Activated naive CD4-positive, alpha-beta T cell treated with anti-CD3 and anti-CD28 coated beads, Interleukin-2, amount 10 ng/mL, durations not matched to agents 7 days and 5 days (primary cell): ENCODE measurements around the gene LCE3C.
"Not testable (repeated sequence)": the region's sequence is repeated elsewhere in the genome, so short reads cannot be mapped to it uniquely, and the experiment has no call there.

ENCODE experiments used
- CTCF ChIA-PET: fragments of 350-600 bp; sonication (Branson Sonifier 250); formaldehyde crosslinking; loops from one replicate; lab custom pipeline; 2021; ENCODE audit warnings: antibody characterized with exemption; lab: Charles Lee
- DNase-seq: peaks from one replicate; pipeline ENCODE4 v3.0.0-alpha.2; 2020
- H3K27ac Mint-ChIP-seq: one replicate; pipeline ENCODE4 v1.8.0; 2021; ENCODE audit warnings: mild to moderate bottlenecking, moderate library complexity, mixed read lengths
- H3K27me3 Mint-ChIP-seq: one replicate; pipeline ENCODE4 v1.8.0; 2021; ENCODE audit warnings: mild to moderate bottlenecking, mixed read lengths
- H3K36me3 Mint-ChIP-seq: one replicate; pipeline ENCODE4 v1.8.0; 2021; ENCODE audit warnings: mixed read lengths
- H3K4me1 Mint-ChIP-seq: one replicate; pipeline ENCODE4 v1.8.0; 2021; ENCODE audit warnings: mixed read lengths
- H3K4me3 Mint-ChIP-seq: one replicate; pipeline ENCODE4 v1.8.0; 2021; ENCODE audit warnings: mild to moderate bottlenecking, moderate library complexity, mixed read lengths
- H3K9me3 Mint-ChIP-seq: one replicate; pipeline ENCODE4 v1.8.0; 2021; ENCODE audit warnings: mixed read lengths

LCE3C gene

GRCh38 chr1:152599934-152600333, at the start of gene LCE3C:
Gene LCE3C, plus strand, starts transcription at chr1:152600234. Its CDS starts 498 bp downstream, at chr1:152600732.
- CTCF ChIA-PET, result no interaction called here

DNA sequence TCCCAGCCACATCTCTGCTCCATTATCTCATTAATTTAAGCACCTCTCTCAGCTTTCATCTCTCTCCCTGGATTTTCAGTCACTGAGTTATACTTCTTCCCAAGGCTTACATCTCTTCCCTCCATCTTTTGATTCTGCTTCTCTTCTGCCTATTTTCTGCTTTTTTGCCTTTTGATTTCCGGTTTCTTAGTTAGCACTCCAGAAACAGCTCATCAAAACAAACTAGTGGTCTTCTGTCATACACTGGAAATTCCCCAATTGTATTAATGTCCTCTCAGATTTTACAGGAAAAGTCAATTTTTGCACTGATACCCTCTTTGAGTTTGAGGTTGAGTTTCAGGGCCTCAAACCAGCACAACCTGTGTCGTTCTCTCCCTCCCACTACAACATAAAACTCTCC, 34.9 kb upstream of the LCE3C start:
- no peak overlapping the region for H3K27ac Mint-ChIP-seq
- CTCF ChIA-PET, result no interaction called here
- H3K27me3 Mint-ChIP-seq, result peaks cover 16% of the 10 kb centered on the region

More at GRCh38 chr1:152599934-152600333, at the start of gene LCE3C:
- H3K4me3 Mint-ChIP-seq, result no peak within 1 kb of the TSS
- no peaks in the 10 kb centered on the region for H3K27me3 Mint-ChIP-seq
- no peaks in the 10 kb centered on the region for H3K4me1 Mint-ChIP-seq
- no peak for DNase-seq
- no peak within 1 kb of the TSS for H3K27ac Mint-ChIP-seq
- no peaks in the 10 kb centered on the region for H3K9me3 Mint-ChIP-seq
- H3K36me3 Mint-ChIP-seq, result no peaks in the 10 kb centered on the region

DNA sequence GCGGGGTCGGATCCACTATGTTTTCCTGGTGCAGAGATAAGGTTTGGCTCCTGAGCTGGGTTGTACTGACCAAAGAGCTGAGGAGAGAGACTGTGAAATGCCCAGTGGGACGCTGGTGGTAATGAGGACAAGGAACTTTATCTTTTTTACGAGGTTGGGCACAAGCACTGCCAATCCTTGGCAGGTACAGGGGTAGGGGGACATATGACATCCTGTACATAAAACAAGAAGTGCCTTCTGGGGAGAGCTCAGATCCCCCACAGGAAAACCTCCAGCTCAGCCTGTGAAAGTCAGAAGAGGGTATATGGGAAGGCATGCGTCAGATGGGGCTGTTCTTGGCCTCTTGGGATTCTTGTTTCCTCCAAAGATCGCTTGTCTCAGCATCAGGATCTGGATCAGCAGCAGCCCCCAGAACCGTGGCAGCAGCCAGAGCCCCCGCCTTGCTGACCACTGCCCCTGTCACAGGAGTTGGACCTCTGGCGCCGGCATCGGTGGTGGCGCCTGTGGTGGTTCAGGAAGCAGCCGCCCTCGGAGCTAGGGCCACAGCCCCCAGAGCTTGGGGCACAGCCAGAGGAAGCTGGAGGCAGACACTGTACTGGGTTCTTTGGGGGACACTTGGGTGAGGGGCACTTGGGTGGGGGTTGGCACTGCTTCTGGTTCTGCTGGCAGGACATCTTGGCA, 34.4 kb upstream of the LCE3C start:
- Mint-ChIP-seq H3K9me3 (no peaks in the 10 kb centered on the region), H3K36me3 (no peaks in the 10 kb centered on the region), H3K27ac (no peak overlapping the region), H3K4me3 (no peak overlapping the region), H3K4me1 (no peaks in the 10 kb centered on the region), H3K27me3 (peaks cover 16% of the 10 kb centered on the region)
- DNase-seq, result no peak
- CTCF ChIA-PET, result no interaction called here

More for the DNA sequence above, 34.9 kb upstream of the LCE3C start:
- Mint-ChIP-seq H3K36me3 (no peaks in the 10 kb centered on the region), H3K4me3 (no peak overlapping the region), H3K4me1 (no peaks in the 10 kb centered on the region), H3K9me3 (no peaks in the 10 kb centered on the region)
- DNase-seq, result no peak

DNA sequence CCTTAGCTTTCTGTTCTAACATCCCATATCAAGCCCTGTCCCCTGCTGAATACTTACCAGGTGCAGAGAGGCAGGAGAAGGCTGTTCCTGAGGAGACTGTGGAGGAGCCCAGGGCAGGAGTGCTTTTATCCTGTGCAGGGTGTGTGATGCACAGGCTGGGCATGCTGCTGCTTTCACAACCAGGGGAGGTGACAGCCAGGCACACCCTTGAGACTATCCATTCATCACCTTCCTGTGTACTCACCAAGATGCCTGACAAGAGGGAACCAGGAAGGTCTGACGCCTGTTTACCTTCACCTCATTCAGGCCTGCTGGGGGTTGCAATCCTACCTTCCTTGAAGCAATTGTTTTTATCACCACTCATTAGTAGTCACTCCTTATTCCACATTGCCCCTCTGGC, 33.4 kb upstream of the LCE3C start, which contains the start of gene LCE3E:
TSS of gene LCE3E (minus strand) at position 100 of the 400 bp plus-strand sequence. CDS start 572 bp downstream, outside the sequence.
- DNase-seq, result no peak
- Mint-ChIP-seq H3K36me3 (no peaks in the 10 kb centered on the region), H3K27me3 (peaks cover 16% of the 10 kb centered on the region), H3K4me1 (no peaks in the 10 kb centered on the region), H3K27ac (no peak within 1 kb of the TSS), H3K4me3 (no peak within 1 kb of the TSS), H3K9me3 (no peaks in the 10 kb centered on the region)
- CTCF ChIA-PET, result no interaction called here

DNA sequence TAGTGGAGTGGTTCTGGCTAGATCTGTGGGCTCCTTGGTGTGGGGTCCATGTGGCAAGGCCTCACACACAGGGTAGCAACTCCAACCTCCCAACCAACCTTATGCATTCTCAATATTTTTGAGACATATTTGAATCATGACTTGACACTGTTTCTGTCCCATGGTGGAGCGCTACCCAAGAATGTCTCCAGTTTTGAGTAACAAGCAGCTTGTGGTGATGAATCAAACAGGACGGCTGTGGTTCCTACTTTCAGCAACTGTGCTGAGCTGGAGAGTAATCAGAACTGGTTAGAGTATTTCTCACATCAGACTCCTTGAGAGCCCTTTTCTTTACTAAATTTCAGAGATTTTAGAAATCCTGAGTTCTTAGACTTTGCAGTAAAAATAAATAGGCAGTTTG, 22.9 kb upstream of the LCE3C start:
- H3K27ac Mint-ChIP-seq, result no peak overlapping the region
- peaks cover 28% of the 10 kb centered on the region for H3K27me3 Mint-ChIP-seq
- no peaks in the 10 kb centered on the region for H3K4me1 Mint-ChIP-seq
- no peak overlapping the region for H3K4me3 Mint-ChIP-seq
- no peaks in the 10 kb centered on the region for H3K9me3 Mint-ChIP-seq
- peak; percentile 10 for DNase-seq
- H3K36me3 Mint-ChIP-seq, result no peaks in the 10 kb centered on the region
- CTCF ChIA-PET, result interaction anchor here (1.3 kb wide), 1 partner anchor 46 kb away, joined by 4 read pairs; the partner anchor contains the start of gene LCE3A

GRCh38 chr1:152579526-152579925, 20.5 kb upstream of the LCE3C start:
- H3K36me3 Mint-ChIP-seq, H3K4me1 Mint-ChIP-seq, H3K4me3 Mint-ChIP-seq, H3K27ac Mint-ChIP-seq, DNase-seq, H3K9me3 Mint-ChIP-seq: not testable (repeated sequence)
- CTCF ChIA-PET, result interaction anchor here (1.3 to 1.9 kb wide), 2 partner anchors 38 to 44 kb away, joined by 3 to 4 read pairs; partner anchors contain the start of gene LCE3A
- peaks cover 11% of the 10 kb centered on the region for H3K27me3 Mint-ChIP-seq

DNA sequence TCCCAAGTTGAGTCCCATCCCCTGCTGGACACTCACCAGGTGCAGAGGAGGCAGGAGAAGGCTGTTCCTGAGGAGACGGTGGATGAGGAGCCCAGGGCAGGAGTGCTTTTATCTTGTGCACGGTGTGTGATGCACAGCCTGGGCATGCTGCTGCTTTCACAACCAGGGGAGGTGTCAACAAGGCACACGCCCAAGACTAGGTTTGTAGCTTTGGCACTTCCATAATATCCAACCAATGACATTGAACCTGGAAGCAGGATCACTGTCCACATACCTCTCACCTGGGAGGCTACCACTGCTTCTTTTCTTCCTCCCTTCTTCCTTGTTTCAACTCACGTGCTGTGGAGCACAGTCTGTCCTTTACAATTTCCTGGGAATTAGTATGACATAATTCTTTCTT, 19.6 kb upstream of the LCE3C start, which contains the start of gene LCE3D:
TSS of gene LCE3D (minus strand) at position 84 of the 400 bp plus-strand sequence. CDS start 580 bp downstream, outside the sequence.
- no peak for DNase-seq
- H3K9me3 Mint-ChIP-seq, result no peaks in the 10 kb centered on the region
- H3K36me3 Mint-ChIP-seq, result no peaks in the 10 kb centered on the region
- no peak within 1 kb of the TSS for H3K27ac Mint-ChIP-seq
- H3K4me1 Mint-ChIP-seq, result no peaks in the 10 kb centered on the region
- peaks cover 11% of the 10 kb centered on the region for H3K27me3 Mint-ChIP-seq
- H3K4me3 Mint-ChIP-seq, result no peak within 1 kb of the TSS
- CTCF ChIA-PET, result interaction anchor here (1.9 kb wide), 1 partner anchor 38 kb away, joined by 4 read pairs; no protein-coding TSS in a partner anchor

- no peak overlapping the region for H3K4me3 Mint-ChIP-seq
- peaks cover 11% of the 10 kb centered on the region for H3K27me3 Mint-ChIP-seq
- no peaks in the 10 kb centered on the region for H3K36me3 Mint-ChIP-seq
- DNase-seq, result no peak
- H3K27ac Mint-ChIP-seq, result no peak overlapping the region
- no peaks in the 10 kb centered on the region for H3K4me1 Mint-ChIP-seq
- no peaks in the 10 kb centered on the region for H3K9me3 Mint-ChIP-seq
- CTCF ChIA-PET, result no interaction called here
Measured at GRCh38 chr1:152582647-152583046, 17.4 kb upstream of the LCE3C start.

- no peak overlapping the region for H3K27ac Mint-ChIP-seq
- no peak for DNase-seq
- H3K9me3 Mint-ChIP-seq, result no peaks in the 10 kb centered on the region
- H3K36me3 Mint-ChIP-seq, result no peaks in the 10 kb centered on the region
- peaks cover under 1% of the 10 kb centered on the region for H3K27me3 Mint-ChIP-seq
- CTCF ChIA-PET, result no interaction called here
- H3K4me3 Mint-ChIP-seq, result no peak overlapping the region
- no peaks in the 10 kb centered on the region for H3K4me1 Mint-ChIP-seq
Measured at GRCh38 chr1:152585586-152585985, 14.4 kb upstream of the LCE3C start.

DNA sequence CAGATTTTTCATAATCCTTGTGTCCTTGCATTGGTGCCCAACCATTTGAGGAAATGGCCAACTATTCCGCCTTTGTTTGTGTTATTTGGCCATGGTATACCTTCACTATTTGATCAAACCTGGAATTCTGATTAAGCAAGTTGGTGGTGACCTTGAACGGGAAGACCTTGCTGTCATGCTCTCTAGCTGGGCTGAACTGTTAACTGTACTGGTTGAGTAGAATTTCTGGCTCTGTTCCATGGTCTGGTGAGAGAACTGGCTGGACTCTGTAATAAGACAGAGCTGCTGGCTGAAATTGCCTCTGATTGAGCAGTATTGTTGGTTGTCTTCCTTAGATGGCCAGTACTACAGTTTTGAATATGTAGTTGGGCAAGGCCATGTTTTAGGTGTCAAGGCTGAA, 3.0 kb upstream of the LCE3C start:
- DNase-seq, result no peak
- Mint-ChIP-seq H3K4me3 (no peak overlapping the region), H3K36me3 (no peaks in the 10 kb centered on the region), H3K27me3 (no peaks in the 10 kb centered on the region), H3K4me1 (no peaks in the 10 kb centered on the region), H3K9me3 (no peaks in the 10 kb centered on the region), H3K27ac (no peak overlapping the region)
- CTCF ChIA-PET, result no interaction called here

DNA sequence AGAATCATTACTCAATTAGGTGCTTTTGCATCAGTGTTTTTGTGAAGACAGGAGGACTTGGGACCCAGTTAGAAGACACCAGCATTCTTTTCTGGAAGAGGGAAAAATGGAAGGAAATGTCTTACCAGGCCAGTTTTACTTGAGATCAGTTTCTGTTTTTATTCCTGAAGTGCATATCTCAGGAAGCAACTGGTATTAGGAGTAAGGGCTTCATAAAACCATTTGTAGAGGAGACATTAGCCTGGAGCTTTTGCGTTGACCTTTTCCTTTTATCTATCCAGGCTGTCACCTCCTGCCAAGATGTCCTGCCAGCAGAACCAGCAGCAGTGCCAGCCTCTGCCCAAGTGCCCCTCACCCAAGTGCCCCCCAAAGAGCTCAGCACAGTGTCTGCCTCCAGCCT, 13.5 kb downstream of the LCE3C start, which contains the start of gene LCE3B:
TSS of gene LCE3B (plus strand) at position 301 of the 400 bp plus-strand sequence. CDS start at position 301, 0 bp downstream.
- H3K27ac Mint-ChIP-seq, result no peak within 1 kb of the TSS
- CTCF ChIA-PET, result no interaction called here
- peaks cover 2% of the 10 kb centered on the region for H3K9me3 Mint-ChIP-seq
- DNase-seq, result no peak
- H3K4me3 Mint-ChIP-seq, result no peak within 1 kb of the TSS
- no peaks in the 10 kb centered on the region for H3K27me3 Mint-ChIP-seq
- no peaks in the 10 kb centered on the region for H3K4me1 Mint-ChIP-seq
- H3K36me3 Mint-ChIP-seq, result no peaks in the 10 kb centered on the region

GRCh38 chr1:152621993-152622392, 22.0 kb downstream of the LCE3C start:
- CTCF ChIA-PET, result interaction anchor here (1.0 to 1.6 kb wide), 4 partner anchors 14 to 51 kb away, joined by 3 to 6 read pairs (median 4); no protein-coding TSS in a partner anchor
- H3K36me3 Mint-ChIP-seq, result no peaks in the 10 kb centered on the region
- H3K4me1 Mint-ChIP-seq, result no peaks in the 10 kb centered on the region
- no peak overlapping the region for H3K27ac Mint-ChIP-seq
- no peak overlapping the region for H3K4me3 Mint-ChIP-seq
- H3K9me3 Mint-ChIP-seq, result peaks cover 6% of the 10 kb centered on the region
- H3K27me3 Mint-ChIP-seq, result peaks cover 28% of the 10 kb centered on the region
- no peak for DNase-seq

- Mint-ChIP-seq H3K27me3 (peaks cover 28% of the 10 kb centered on the region), H3K4me1 (no peaks in the 10 kb centered on the region), H3K4me3 (no peak within 1 kb of the TSS), H3K36me3 (no peaks in the 10 kb centered on the region), H3K27ac (no peak within 1 kb of the TSS), H3K9me3 (peaks cover 6% of the 10 kb centered on the region)
- DNase-seq, result no peak
- CTCF ChIA-PET, result interaction anchor here (0.8 to 1.6 kb wide), 7 partner anchors 17 to 175 kb away, joined by 3 to 6 read pairs (median 3); no protein-coding TSS in a partner anchor
Measured at GRCh38 chr1:152622803-152623202, 22.8 kb downstream of the LCE3C start, which contains the start of gene LCE3A. Gene LCE3A, minus strand, starts transcription at chr1:152623103. Its CDS starts 0 bp downstream, at chr1:152623103.

DNA sequence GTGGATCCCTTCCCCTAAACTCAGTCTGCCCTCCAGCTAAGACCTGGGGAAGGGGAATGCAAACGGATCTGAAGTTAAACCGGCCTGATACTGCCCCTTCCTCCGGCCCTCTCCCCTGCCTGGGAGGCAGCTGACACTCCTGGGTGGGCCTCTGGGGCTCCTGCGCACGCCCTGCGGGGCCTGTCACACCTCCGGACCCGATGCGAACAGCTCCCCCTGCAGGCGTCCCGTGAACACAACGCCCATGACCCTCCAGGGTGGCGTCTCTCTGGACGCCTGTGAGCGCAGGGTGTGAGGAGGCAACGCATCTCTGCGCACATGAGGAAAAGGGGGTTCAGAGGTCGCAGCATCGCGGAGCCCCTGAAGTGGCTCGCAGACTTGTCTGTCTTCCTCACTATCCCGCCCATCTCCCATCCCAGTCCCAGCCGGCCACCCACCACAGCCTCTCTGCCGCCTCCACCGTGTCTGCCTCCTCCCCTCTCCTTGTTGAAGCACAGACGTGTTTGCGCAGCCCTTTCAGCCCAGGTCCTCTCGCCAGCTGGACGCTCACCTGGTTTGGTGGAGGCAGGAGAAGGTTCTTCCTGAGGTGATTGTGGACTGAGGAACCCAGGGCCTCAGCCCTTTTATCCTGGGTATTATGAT, 23.3 kb downstream of the LCE3C start:
- Mint-ChIP-seq H3K27me3 (peaks cover 28% of the 10 kb centered on the region), H3K9me3 (peaks cover 6% of the 10 kb centered on the region), H3K4me3 (no peak overlapping the region), H3K4me1 (no peaks in the 10 kb centered on the region), H3K27ac (no peak overlapping the region), H3K36me3 (no peaks in the 10 kb centered on the region)
- CTCF ChIA-PET, result interaction anchor here (0.8 to 1.6 kb wide), 7 partner anchors 17 to 176 kb away, joined by 3 to 6 read pairs (median 3); no protein-coding TSS in a partner anchor
- DNase-seq, result no peak
